ENCODE measurements around the gene GNB2. TPM values are rescaled to one million over a fixed set of nuclear protein-coding genes. Genes with fewer than 3 reads are reported as not detected.
A peak's percentile ranks its signal among the peaks of the same experiment; 100 is the strongest.

GNB2 gene
- total and polyA plus RNA-seq, 2 of the 13 experiments (the other 11 are each of a cell fraction or from before 2014, with no cell fraction given): 48.3 to 67.1 TPM

DNA sequence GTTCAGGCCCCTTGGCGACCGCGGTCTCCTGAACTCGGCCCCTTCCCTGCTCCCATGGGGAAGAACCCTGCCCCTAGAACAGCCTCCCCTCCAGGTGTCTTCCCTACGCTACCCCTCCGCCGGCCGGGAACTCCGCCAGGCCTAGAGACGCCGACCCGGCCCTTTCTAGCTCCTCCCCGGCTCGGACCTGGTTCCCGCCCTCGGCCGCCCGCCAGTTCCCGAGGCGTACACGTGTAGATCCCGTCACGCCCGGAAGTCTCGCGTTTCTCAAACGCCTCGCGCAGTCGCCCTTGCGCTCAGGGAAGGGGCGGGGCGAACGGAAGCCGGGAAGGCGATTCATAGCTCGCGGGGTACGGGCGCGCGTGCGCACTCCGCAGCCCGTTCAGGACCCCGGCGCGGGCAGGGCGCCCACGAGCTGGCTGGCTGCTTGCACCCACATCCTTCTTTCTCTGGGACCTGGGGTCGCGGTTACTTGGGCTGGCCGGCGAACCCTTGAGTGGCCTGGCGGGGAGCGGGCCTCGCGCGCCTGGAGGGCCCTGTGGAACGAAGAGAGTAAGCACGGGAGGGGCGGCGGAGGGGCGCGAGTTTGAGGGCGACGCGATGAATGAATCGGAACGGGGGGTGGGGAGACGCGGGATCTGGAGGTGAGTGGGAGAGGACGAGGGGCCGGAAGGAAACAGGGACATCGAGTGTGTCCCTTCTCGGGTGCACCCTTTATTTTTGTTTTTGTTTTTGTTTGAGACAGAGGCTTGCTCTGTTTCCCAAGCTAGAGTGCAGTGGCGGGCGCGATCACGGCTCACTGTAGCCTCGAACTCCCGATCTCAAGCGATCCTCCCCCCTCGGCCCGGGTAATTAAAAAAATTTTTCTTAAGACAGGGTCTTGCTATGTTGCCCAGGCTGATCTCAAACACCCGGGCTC lies 32.5 kb downstream of the GNB2 start, which contains the start of gene POP7 (continued):
- TF ChIP-seq, protein P1, sequence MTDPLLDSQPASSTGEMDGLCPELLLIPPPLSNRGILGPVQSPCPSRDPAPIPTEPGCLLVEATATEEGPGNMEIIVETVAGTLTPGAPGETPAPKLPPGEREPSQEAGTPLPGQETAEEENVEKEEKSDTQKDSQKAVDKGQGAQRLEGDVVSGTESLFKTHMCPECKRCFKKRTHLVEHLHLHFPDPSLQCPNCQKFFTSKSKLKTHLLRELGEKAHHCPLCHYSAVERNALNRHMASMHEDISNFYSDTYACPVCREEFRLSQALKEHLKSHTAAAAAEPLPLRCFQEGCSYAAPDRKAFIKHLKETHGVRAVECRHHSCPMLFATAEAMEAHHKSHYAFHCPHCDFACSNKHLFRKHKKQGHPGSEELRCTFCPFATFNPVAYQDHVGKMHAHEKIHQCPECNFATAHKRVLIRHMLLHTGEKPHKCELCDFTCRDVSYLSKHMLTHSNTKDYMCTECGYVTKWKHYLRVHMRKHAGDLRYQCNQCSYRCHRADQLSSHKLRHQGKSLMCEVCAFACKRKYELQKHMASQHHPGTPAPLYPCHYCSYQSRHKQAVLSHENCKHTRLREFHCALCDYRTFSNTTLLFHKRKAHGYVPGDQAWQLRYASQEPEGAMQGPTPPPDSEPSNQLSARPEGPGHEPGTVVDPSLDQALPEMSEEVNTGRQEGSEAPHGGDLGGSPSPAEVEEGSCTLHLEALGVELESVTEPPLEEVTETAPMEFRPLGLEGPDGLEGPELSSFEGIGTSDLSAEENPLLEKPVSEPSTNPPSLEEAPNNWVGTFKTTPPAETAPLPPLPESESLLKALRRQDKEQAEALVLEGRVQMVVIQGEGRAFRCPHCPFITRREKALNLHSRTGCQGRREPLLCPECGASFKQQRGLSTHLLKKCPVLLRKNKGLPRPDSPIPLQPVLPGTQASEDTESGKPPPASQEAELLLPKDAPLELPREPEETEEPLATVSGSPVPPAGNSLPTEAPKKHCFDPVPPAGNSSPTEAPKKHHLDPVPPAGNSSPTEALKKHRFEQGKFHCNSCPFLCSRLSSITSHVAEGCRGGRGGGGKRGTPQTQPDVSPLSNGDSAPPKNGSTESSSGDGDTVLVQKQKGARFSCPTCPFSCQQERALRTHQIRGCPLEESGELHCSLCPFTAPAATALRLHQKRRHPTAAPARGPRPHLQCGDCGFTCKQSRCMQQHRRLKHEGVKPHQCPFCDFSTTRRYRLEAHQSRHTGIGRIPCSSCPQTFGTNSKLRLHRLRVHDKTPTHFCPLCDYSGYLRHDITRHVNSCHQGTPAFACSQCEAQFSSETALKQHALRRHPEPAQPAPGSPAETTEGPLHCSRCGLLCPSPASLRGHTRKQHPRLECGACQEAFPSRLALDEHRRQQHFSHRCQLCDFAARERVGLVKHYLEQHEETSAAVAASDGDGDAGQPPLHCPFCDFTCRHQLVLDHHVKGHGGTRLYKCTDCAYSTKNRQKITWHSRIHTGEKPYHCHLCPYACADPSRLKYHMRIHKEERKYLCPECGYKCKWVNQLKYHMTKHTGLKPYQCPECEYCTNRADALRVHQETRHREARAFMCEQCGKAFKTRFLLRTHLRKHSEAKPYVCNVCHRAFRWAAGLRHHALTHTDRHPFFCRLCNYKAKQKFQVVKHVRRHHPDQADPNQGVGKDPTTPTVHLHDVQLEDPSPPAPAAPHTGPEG (CRISPR knock-in tag; IDR thresholded peaks at IDR 0.05): no peak
- TF ChIP-seq HOXD1 (CRISPR knock-in tag; IDR thresholded peaks at IDR 0.05): peak; percentile 15; the same call in 1 of the 2 replicates
- TF ChIP-seq HNRNPK (IDR thresholded peaks at IDR 0.05; ENCODE audit: low read depth, low read length, poor library complexity, severe bottlenecking): peak; percentile 79
- peak; percentile 21; the same call in 1 of the 2 replicates for TF ChIP-seq MED13 (CRISPR knock-in tag; IDR thresholded peaks at IDR 0.05)
- TF ChIP-seq, protein P2, sequence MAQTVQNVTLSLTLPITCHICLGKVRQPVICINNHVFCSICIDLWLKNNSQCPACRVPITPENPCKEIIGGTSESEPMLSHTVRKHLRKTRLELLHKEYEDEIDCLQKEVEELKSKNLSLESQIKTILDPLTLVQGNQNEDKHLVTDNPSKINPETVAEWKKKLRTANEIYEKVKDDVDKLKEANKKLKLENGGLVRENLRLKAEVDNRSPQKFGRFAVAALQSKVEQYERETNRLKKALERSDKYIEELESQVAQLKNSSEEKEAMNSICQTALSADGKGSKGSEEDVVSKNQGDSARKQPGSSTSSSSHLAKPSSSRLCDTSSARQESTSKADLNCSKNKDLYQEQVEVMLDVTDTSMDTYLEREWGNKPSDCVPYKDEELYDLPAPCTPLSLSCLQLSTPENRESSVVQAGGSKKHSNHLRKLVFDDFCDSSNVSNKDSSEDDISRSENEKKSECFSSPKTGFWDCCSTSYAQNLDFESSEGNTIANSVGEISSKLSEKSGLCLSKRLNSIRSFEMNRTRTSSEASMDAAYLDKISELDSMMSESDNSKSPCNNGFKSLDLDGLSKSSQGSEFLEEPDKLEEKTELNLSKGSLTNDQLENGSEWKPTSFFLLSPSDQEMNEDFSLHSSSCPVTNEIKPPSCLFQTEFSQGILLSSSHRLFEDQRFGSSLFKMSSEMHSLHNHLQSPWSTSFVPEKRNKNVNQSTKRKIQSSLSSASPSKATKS (CRISPR knock-in tag; IDR thresholded peaks at IDR 0.05): no peak
- TF ChIP-seq, protein P3, sequence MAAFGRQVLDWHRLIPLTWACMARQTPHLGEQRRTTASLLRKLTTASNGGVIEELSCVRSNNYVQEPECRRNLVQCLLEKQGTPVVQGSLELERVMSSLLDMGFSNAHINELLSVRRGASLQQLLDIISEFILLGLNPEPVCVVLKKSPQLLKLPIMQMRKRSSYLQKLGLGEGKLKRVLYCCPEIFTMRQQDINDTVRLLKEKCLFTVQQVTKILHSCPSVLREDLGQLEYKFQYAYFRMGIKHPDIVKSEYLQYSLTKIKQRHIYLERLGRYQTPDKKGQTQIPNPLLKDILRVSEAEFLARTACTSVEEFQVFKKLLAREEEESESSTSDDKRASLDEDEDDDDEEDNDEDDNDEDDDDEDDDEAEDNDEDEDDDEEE (CRISPR knock-in tag; IDR thresholded peaks at IDR 0.05): no peak
- TF ChIP-seq, protein P4, sequence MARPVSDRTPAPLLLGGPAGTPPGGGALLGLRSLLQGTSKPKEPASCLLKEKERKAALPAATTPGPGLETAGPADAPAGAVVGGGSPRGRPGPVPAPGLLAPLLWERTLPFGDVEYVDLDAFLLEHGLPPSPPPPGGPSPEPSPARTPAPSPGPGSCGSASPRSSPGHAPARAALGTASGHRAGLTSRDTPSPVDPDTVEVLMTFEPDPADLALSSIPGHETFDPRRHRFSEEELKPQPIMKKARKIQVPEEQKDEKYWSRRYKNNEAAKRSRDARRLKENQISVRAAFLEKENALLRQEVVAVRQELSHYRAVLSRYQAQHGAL (CRISPR knock-in tag; IDR thresholded peaks at IDR 0.05; ENCODE audit: not compliant biosample characterization): no peak
- TF ChIP-seq, protein P5, sequence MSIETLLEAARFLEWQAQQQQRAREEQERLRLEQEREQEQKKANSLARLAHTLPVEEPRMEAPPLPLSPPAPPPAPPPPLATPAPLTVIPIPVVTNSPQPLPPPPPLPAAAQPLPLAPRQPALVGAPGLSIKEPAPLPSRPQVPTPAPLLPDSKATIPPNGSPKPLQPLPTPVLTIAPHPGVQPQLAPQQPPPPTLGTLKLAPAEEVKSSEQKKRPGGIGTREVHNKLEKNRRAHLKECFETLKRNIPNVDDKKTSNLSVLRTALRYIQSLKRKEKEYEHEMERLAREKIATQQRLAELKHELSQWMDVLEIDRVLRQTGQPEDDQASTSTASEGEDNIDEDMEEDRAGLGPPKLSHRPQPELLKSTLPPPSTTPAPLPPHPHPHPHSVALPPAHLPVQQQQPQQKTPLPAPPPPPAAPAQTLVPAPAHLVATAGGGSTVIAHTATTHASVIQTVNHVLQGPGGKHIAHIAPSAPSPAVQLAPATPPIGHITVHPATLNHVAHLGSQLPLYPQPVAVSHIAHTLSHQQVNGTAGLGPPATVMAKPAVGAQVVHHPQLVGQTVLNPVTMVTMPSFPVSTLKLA (IDR thresholded peaks at IDR 0.05): peak; percentile 82
- no peak for TF ChIP-seq SMAD3 (CRISPR knock-in tag; IDR thresholded peaks at IDR 0.05)
- no peak for TF ChIP-seq MZF1 (CRISPR knock-in tag; IDR thresholded peaks at IDR 0.05; ENCODE audit: borderline replicate concordance)
- TF ChIP-seq, protein P6, sequence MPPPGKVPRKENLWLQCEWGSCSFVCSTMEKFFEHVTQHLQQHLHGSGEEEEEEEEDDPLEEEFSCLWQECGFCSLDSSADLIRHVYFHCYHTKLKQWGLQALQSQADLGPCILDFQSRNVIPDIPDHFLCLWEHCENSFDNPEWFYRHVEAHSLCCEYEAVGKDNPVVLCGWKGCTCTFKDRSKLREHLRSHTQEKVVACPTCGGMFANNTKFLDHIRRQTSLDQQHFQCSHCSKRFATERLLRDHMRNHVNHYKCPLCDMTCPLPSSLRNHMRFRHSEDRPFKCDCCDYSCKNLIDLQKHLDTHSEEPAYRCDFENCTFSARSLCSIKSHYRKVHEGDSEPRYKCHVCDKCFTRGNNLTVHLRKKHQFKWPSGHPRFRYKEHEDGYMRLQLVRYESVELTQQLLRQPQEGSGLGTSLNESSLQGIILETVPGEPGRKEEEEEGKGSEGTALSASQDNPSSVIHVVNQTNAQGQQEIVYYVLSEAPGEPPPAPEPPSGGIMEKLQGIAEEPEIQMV (CRISPR knock-in tag; IDR thresholded peaks at IDR 0.05; ENCODE audit: low read depth): peak; percentile 16; the same call in 1 of the 2 replicates
- TF ChIP-seq ZNF562 (CRISPR knock-in tag; IDR thresholded peaks at IDR 0.05; ENCODE audit: borderline replicate concordance): no peak
- no peak; the same call in 1 of the 2 replicates for TF ChIP-seq ZFP1 (CRISPR knock-in tag; IDR thresholded peaks at IDR 0.05)
- TF ChIP-seq ZNF605 (CRISPR knock-in tag; IDR thresholded peaks at IDR 0.05): peak; percentile 93
- no peak for TF ChIP-seq ZNF792 (CRISPR knock-in tag; IDR thresholded peaks at IDR 0.05)
